Liver (tissue), 9 donors: ENCODE results near the gene ZNF358. TPM values are rescaled to one million over a fixed set of nuclear protein-coding genes. Genes with fewer than 3 reads are reported as not detected.

ENCODE experiments used
- DNase-seq: peaks from one replicate; pipeline ENCODE4 v3.0.0-alpha.2; 2017; ENCODE audit warnings: low spot score
- H3K27ac ChIP-seq, 2 donors: one replicate each; pipeline ENCODE4 v1.7.0; 2013; ENCODE audit warnings: inconsistent platforms in 2 of 2, low read length in 2 of 2, control low read depth in 1 of 2, low read depth in 1 of 2, mild to moderate bottlenecking in 1 of 2
- H3K27me3 ChIP-seq, 4 donors: one replicate each; pipeline versions ENCODE4 v1.6.1 to v1.7.0; 2013; ENCODE audit warnings: low read length in 3 of 4, inconsistent platforms in 1 of 4, mild to moderate bottlenecking in 1 of 4, moderate library complexity in 1 of 4; ENCODE audit not compliant: control insufficient read depth in 4 of 4, insufficient read depth in 4 of 4
- H3K36me3 ChIP-seq, 4 donors: one replicate each; pipeline versions ENCODE4 v1.6.1 to v1.7.0; 2013; ENCODE audit warnings: low read length in 3 of 4, mild to moderate bottlenecking in 3 of 4, low read depth in 1 of 4, moderate library complexity in 1 of 4; ENCODE audit not compliant: control insufficient read depth in 4 of 4, insufficient read depth in 3 of 4
- H3K4me1 ChIP-seq, 4 donors: one replicate each; pipeline versions ENCODE4 v1.6.1 to v1.7.0; 2013; ENCODE audit warnings: low read length in 3 of 4, mild to moderate bottlenecking in 3 of 4, moderate library complexity in 1 of 4; ENCODE audit not compliant: control insufficient read depth in 4 of 4, insufficient read depth in 4 of 4
- H3K4me3 ChIP-seq, 3 donors: one replicate each; pipeline versions ENCODE4 v1.6.1 to v1.7.0; 2013; ENCODE audit warnings: low read length in 3 of 3, control low read depth in 1 of 3, low read depth in 1 of 3, mild to moderate bottlenecking in 1 of 3
- H3K9ac ChIP-seq, 2 donors: one replicate each; pipeline ENCODE4 v1.7.0; 2013; ENCODE audit warnings: low read length in 2 of 2, mild to moderate bottlenecking in 2 of 2, moderate library complexity in 2 of 2, control low read depth in 1 of 2, low read depth in 1 of 2
- H3K9me3 ChIP-seq, 4 donors: one replicate each; pipeline versions ENCODE4 v1.6.1 to v1.7.0; 2013; ENCODE audit warnings: low read length in 3 of 4; ENCODE audit not compliant: control insufficient read depth in 4 of 4
- ATF3 ChIP-seq: IDR thresholded peaks from 2 replicates; pipeline ENCODE4 v1.6.1; 2016; ENCODE audit warnings: antibody characterized with exemption
- CTCF ChIP-seq: fragments of 150-350 bp; IDR thresholded peaks from 2 replicates; pipeline ENCODE4 v1.5.1; 2017; ENCODE audit warnings: improper control_type of control experiment, low read depth, low read length; ENCODE audit not compliant: missing input control
- EGR1 ChIP-seq, 2 donors: IDR thresholded peaks; 2 replicates each; pipeline ENCODE4 v1.6.1; 2016 to 2018; ENCODE audit warnings: antibody characterized with exemption in 2 of 2, low read depth in 2 of 2
- FOXA1 ChIP-seq: IDR thresholded peaks from 2 replicates; pipeline ENCODE4 v1.6.1; 2016; ENCODE audit warnings: antibody characterized with exemption
- FOXA2 ChIP-seq: IDR thresholded peaks from 2 replicates; pipeline ENCODE4 v1.6.1; 2016; ENCODE audit warnings: antibody characterized with exemption
- GABPA ChIP-seq, 2 donors: IDR thresholded peaks in 1 of 2; conservative IDR thresholded peaks in 1 of 2; 2 replicates each; pipeline ENCODE4 v1.6.1; 2016; ENCODE audit warnings: antibody characterized with exemption in 2 of 2, mild to moderate bottlenecking in 1 of 2, moderate library complexity in 1 of 2
- HNF4A ChIP-seq, 2 donors: conservative IDR thresholded peaks; 2 replicates each; pipeline ENCODE4 v1.6.1; 2016; ENCODE audit warnings: antibody characterized with exemption in 2 of 2, mild to moderate bottlenecking in 2 of 2
- HNF4G ChIP-seq: IDR thresholded peaks from 2 replicates; pipeline ENCODE4 v1.6.1; 2016; ENCODE audit warnings: antibody characterized with exemption
- JUND ChIP-seq, 2 donors: IDR thresholded peaks; 2 replicates each; pipeline ENCODE4 v1.6.1; 2016; ENCODE audit warnings: antibody characterized with exemption in 2 of 2
- MAX ChIP-seq: IDR thresholded peaks from 2 replicates; pipeline ENCODE4 v1.6.1; 2016; ENCODE audit warnings: antibody characterized with exemption
- NR2F2 ChIP-seq: IDR thresholded peaks from 2 replicates; pipeline ENCODE4 v1.6.1; 2016; ENCODE audit warnings: antibody characterized with exemption
- RAD21 ChIP-seq, 2 donors: IDR thresholded peaks; 2 replicates each; pipeline ENCODE4 v1.6.1; 2016; ENCODE audit warnings: antibody characterized with exemption in 2 of 2, mild to moderate bottlenecking in 2 of 2
- REST ChIP-seq: IDR thresholded peaks from 2 replicates; pipeline ENCODE4 v1.6.1; 2016; ENCODE audit warnings: antibody characterized with exemption, mild to moderate bottlenecking
- RXRA ChIP-seq, 2 donors: IDR thresholded peaks; 2 replicates each; pipeline ENCODE4 v1.6.1; 2017 to 2018; ENCODE audit warnings: antibody characterized with exemption in 2 of 2, mild to moderate bottlenecking in 1 of 2
- SP1 ChIP-seq: IDR thresholded peaks from 2 replicates; pipeline ENCODE4 v1.6.1; 2018; ENCODE audit warnings: antibody characterized with exemption, mild to moderate bottlenecking
- TAF1 ChIP-seq: conservative IDR thresholded peaks from 2 replicates; pipeline ENCODE4 v1.6.1; 2016; ENCODE audit warnings: antibody characterized with exemption, mild to moderate bottlenecking
- YY1 ChIP-seq: IDR thresholded peaks from 2 replicates; pipeline ENCODE4 v1.6.1; 2016; ENCODE audit warnings: antibody characterized with exemption, mild to moderate bottlenecking
- ZBTB33 ChIP-seq: IDR thresholded peaks from 2 replicates; pipeline ENCODE4 v1.6.1; 2016; ENCODE audit warnings: antibody characterized with exemption
- WGBS: extraction: QIAGEN DNeasy Blood & Tissue Kit; methylation state at CpG from one replicate; pipeline ENCODE4 v1.1.7; 2013; 5-methylcytosine and 5-hydroxymethylcytosine counted together
- polyA plus RNA-seq, 2 donors: library from polyadenylated mRNA; stranded (reverse) in 1 of 2; unstranded in 1 of 2; fragments of 200-250 nt in 1 of 2; fragments of >200 nt in 1 of 2; fragmentation: Nextera tagmentation in 1 of 2; extraction: Ambion mirVana in 1 of 2; gene quantifications; one replicate each; pipeline versions ENCODE4 v1.2.1 to v1.2.3, GENCODE V29; 2013 to 2015
- total RNA-seq, 2 donors: library from RNA; depleted of rRNA; stranded (reverse); fragments of >200 nt; gene quantifications; one replicate each; pipeline ENCODE4 v1.2.3, GENCODE V29; 2014
- donor health status: healthy.
- donor health status: healthy.
- donor health status: healthy.
- donor health status: healthy.
- donor health status: healthy.

The ZNF358 gene
- total and polyA plus RNA-seq, 4 donors: 5.7 to 18.2 (median 12.5) TPM

GRCh38 chr19:7527516-7528191 lies 11.8 kb downstream of the ZNF358 start:
- Histone ChIP-seq H3K27ac (no peak overlapping the region), H3K36me3 (peaks cover 0 to 21% (median 5%) of the 10 kb centered on the region in 4 donors), H3K4me1 (peaks cover 5 to 12% (median 10%) of the 10 kb centered on the region in 4 donors), H3K9me3 (no peaks in the 10 kb centered on the region), H3K4me3 (no peak overlapping the region), H3K27me3 (no peaks in the 10 kb centered on the region), H3K9ac (no peak overlapping the region)
- no peak for TF ChIP-seq NR2F2
- no peak for TF ChIP-seq CTCF
- TF ChIP-seq TAF1: no peak
- no peak for TF ChIP-seq HNF4A (conservative IDR thresholded peaks at IDR 0.05)
- no peak for TF ChIP-seq JUND (IDR thresholded peaks at IDR 0.05)
- no peak for TF ChIP-seq GABPA (IDR thresholded peaks at IDR 0.05 in 1 of 2, conservative IDR thresholded peaks at IDR 0.05 in 1 of 2)
- TF ChIP-seq REST: no peak
- TF ChIP-seq HNF4G: no peak
- no peak for TF ChIP-seq RAD21 (IDR thresholded peaks at IDR 0.05)
- TF ChIP-seq ATF3: no peak
- no peak for TF ChIP-seq MAX
- no peak for TF ChIP-seq ZBTB33
- TF ChIP-seq EGR1 (IDR thresholded peaks at IDR 0.05; ENCODE audit: low read depth in 2 of 2): no peak
- TF ChIP-seq RXRA (IDR thresholded peaks at IDR 0.05): no peak
- no peak for TF ChIP-seq YY1
- no peak for TF ChIP-seq SP1
- TF ChIP-seq FOXA2: no peak
- no peak for TF ChIP-seq FOXA1
- DNase-seq: no peak
- 83% methylated on average over 25 of the region's 25 CpGs for WGBS
